Trophoblast cell (in vitro differentiated cells and primary cell): ENCODE results near the gene TMUB2.
"Not testable (repeated sequence)": the region's sequence is repeated elsewhere in the genome, so short reads cannot be mapped to it uniquely, and the experiment has no call there.

Source experiments
- DNase-seq, 2 donors: peaks; one replicate each; pipeline ENCODE4 v3.0.0-alpha.2; 2016
- H2AFZ ChIP-seq: 2 replicates; pipeline ENCODE4 v1.6.1; 2013; ENCODE audit warnings: low read length, moderate library complexity, mild to moderate bottlenecking; ENCODE audit not compliant: insufficient read depth, poor library complexity
- H2AK5ac ChIP-seq: 2 replicates; pipeline ENCODE4 v1.6.1; 2013; ENCODE audit warnings: mild to moderate bottlenecking, low read length
- H2BK120ac ChIP-seq: 2 replicates; pipeline ENCODE4 v1.6.1; 2013; ENCODE audit warnings: low read length, mild to moderate bottlenecking, moderate library complexity; ENCODE audit not compliant: insufficient read depth, poor library complexity
- H2BK12ac ChIP-seq: 2 replicates; pipeline ENCODE4 v1.6.1; 2013; ENCODE audit warnings: mild to moderate bottlenecking, low read length, moderate library complexity
- H2BK5ac ChIP-seq: 2 replicates; pipeline ENCODE4 v1.6.1; 2013; ENCODE audit warnings: low read length, low read depth, moderate library complexity, mild to moderate bottlenecking; ENCODE audit not compliant: poor library complexity
- H3K14ac ChIP-seq: 2 replicates; pipeline ENCODE4 v1.6.1; 2013; ENCODE audit warnings: mild to moderate bottlenecking, low read length
- H3K18ac ChIP-seq: 2 replicates; pipeline ENCODE4 v1.6.1; 2013; ENCODE audit warnings: mild to moderate bottlenecking, low read length
- H3K23ac ChIP-seq: 2 replicates; pipeline ENCODE4 v1.6.1; 2013; ENCODE audit warnings: low read length
- H3K27ac ChIP-seq: 2 replicates; pipeline ENCODE4 v1.5.1; 2013; ENCODE audit warnings: low read depth, mild to moderate bottlenecking, inconsistent platforms, low read length, moderate library complexity
- H3K27me3 ChIP-seq: 2 replicates; pipeline ENCODE4 v1.6.1; 2013; ENCODE audit warnings: inconsistent platforms, mild to moderate bottlenecking, low read length, moderate library complexity; ENCODE audit not compliant: insufficient read depth
- H3K36me3 ChIP-seq, 2 experiments: 1 replicate in 1 of 2; 2 replicates in 1 of 2; pipeline ENCODE4 v1.6.1; 2013; ENCODE audit warnings: low read length in 2 of 2, mild to moderate bottlenecking in 2 of 2, moderate library complexity in 1 of 2; ENCODE audit not compliant: insufficient read depth in 2 of 2, control insufficient read depth in 1 of 2
- H3K4ac ChIP-seq: 2 replicates; pipeline ENCODE4 v1.6.1; 2013; ENCODE audit warnings: low read depth, mild to moderate bottlenecking, low read length, moderate library complexity
- H3K4me1 ChIP-seq, 2 experiments: 1 replicate in 1 of 2; 2 replicates in 1 of 2; pipeline ENCODE4 v1.6.1; 2013; ENCODE audit warnings: low read length in 2 of 2, mild to moderate bottlenecking in 2 of 2, moderate library complexity in 1 of 2; ENCODE audit not compliant: insufficient read depth in 2 of 2, control insufficient read depth in 1 of 2
- H3K4me2 ChIP-seq: 2 replicates; pipeline ENCODE4 v1.6.1; 2013; ENCODE audit warnings: inconsistent platforms, mild to moderate bottlenecking, low read length, moderate library complexity
- H3K4me3 ChIP-seq: 2 replicates; pipeline ENCODE4 v1.5.1; 2013; ENCODE audit warnings: mild to moderate bottlenecking, low read depth, low read length, inconsistent platforms
- H3K79me1 ChIP-seq: one replicate; pipeline ENCODE4 v1.6.1; 2013; ENCODE audit warnings: low read length
- H3K79me2 ChIP-seq: 2 replicates; pipeline ENCODE4 v1.6.1; 2013; ENCODE audit warnings: low read length, mild to moderate bottlenecking; ENCODE audit not compliant: control insufficient read depth, insufficient read depth, poor library complexity
- H3K9ac ChIP-seq: 2 replicates; pipeline ENCODE4 v1.6.1; 2013; ENCODE audit warnings: mild to moderate bottlenecking, low read length
- H3K9me3 ChIP-seq: 2 replicates; pipeline ENCODE4 v1.6.1; 2013; ENCODE audit warnings: low read depth, mild to moderate bottlenecking, control low read depth, inconsistent platforms, low read length; ENCODE audit not compliant: insufficient read depth
- H4K12ac ChIP-seq: 2 replicates; pipeline ENCODE4 v1.6.1; 2013; ENCODE audit warnings: low read depth, mild to moderate bottlenecking, low read length, moderate library complexity
- H4K8ac ChIP-seq: 2 replicates; pipeline ENCODE4 v1.6.1; 2013; ENCODE audit warnings: low read depth, mild to moderate bottlenecking, low read length, moderate library complexity
- H4K91ac ChIP-seq: one replicate; pipeline ENCODE4 v1.6.1; 2013; ENCODE audit warnings: low read depth, mild to moderate bottlenecking, low read length, moderate library complexity
- WGBS: extraction: QIAGEN DNeasy Blood & Tissue Kit; methylation state at CpG from one replicate; pipeline ENCODE4 v1.1.7; 2013; ENCODE audit warnings: missing lambda C conversion rate; ENCODE audit not compliant: insufficient read length, insufficient coverage; ENCODE audit errors: extremely low coverage; 5-methylcytosine and 5-hydroxymethylcytosine counted together

Gene TMUB2

GRCh38 chr17:44146375-44147346 is 40.1 kb upstream of the TMUB2 start:
- Histone ChIP-seq H3K27me3 (no peaks in the 10 kb centered on the region), H2BK5ac (no peak overlapping the region), H3K14ac (no peak overlapping the region), H2BK12ac (no peak overlapping the region), H3K27ac (peak overlapping the region; percentile 34), H4K91ac (no peak overlapping the region), H3K23ac (peak overlapping the region; percentile 95), H2AFZ (no peak overlapping the region), H3K9ac (no peak overlapping the region), H3K79me2 (peaks cover 4% of the 10 kb centered on the region), H3K4me1 (peaks cover 4 to 7% of the 10 kb centered on the region in 2 experiments), H3K4ac (no peak overlapping the region), H3K79me1 (peaks cover 4% of the 10 kb centered on the region), H3K4me2 (peak overlapping the region; percentile 37), H3K9me3 (no peaks in the 10 kb centered on the region), H3K36me3 (peaks cover 24 to 29% of the 10 kb centered on the region in 2 experiments), H2AK5ac (no peak overlapping the region), H3K4me3 (no peak overlapping the region), H4K8ac (no peak overlapping the region), H4K12ac (no peak overlapping the region), H2BK120ac (no peak overlapping the region), H3K18ac (no peak overlapping the region)
- WGBS: no CpG with 5 or more reads among the region's 2 CpGs
- no peak for DNase-seq

GRCh38 chr17:44147812-44148211 is 39.0 kb upstream of the TMUB2 start:
- DNase-seq: no peak
- Histone ChIP-seq H3K4me1 (peaks cover 4 to 7% of the 10 kb centered on the region in 2 experiments), H3K18ac (peak overlapping the region; percentile 25), H2BK12ac (no peak overlapping the region), H3K27ac (no peak overlapping the region), H3K9ac (no peak overlapping the region), H3K23ac (no peak overlapping the region), H2BK5ac (no peak overlapping the region), H2BK120ac (no peak overlapping the region), H3K79me1 (no peaks in the 10 kb centered on the region), H2AK5ac (no peak overlapping the region), H3K9me3 (no peaks in the 10 kb centered on the region), H4K8ac (no peak overlapping the region), H3K14ac (no peak overlapping the region), H4K12ac (peak overlapping the region; percentile 10), H4K91ac (no peak overlapping the region), H3K36me3 (peaks cover 29 to 33% of the 10 kb centered on the region in 2 experiments), H2AFZ (no peak overlapping the region), H3K27me3 (no peaks in the 10 kb centered on the region), H3K4me3 (no peak overlapping the region), H3K79me2 (no peaks in the 10 kb centered on the region), H3K4ac (no peak overlapping the region), H3K4me2 (no peak overlapping the region)
- WGBS: no CpG with 5 or more reads among the region's 4 CpGs

- not testable (repeated sequence) for H2AK5ac ChIP-seq, DNase-seq, H3K23ac ChIP-seq, H3K4me3 ChIP-seq, H4K8ac ChIP-seq, H2AFZ ChIP-seq, H3K79me1 ChIP-seq, H3K9ac ChIP-seq, H3K4ac ChIP-seq, H3K4me1 ChIP-seq, H3K4me2 ChIP-seq, H3K79me2 ChIP-seq, H2BK120ac ChIP-seq, H3K9me3 ChIP-seq, H4K12ac ChIP-seq, H4K91ac ChIP-seq, H3K27me3 ChIP-seq, H3K27ac ChIP-seq, H2BK12ac ChIP-seq, H3K14ac ChIP-seq, H2BK5ac ChIP-seq, H3K18ac ChIP-seq
- no CpG with 5 or more reads among the region's 3 CpGs for WGBS
- peaks cover 30 to 38% of the 10 kb centered on the region in 2 experiments for H3K36me3 ChIP-seq
These were observed 37.7 kb upstream of the TMUB2 start for GRCh38 chr17:44149066-44149465.

GRCh38 chr17:44149750-44150329 is 36.9 kb upstream of the TMUB2 start:
- no CpG with 5 or more reads among the region's 4 CpGs for WGBS

More at GRCh38 chr17:44149750-44150329, 36.9 kb upstream of the TMUB2 start:
- no peak for DNase-seq
- Histone ChIP-seq H3K4ac (no peak overlapping the region), H3K18ac (no peak overlapping the region), H3K27me3 (no peaks in the 10 kb centered on the region), H4K91ac (no peak overlapping the region), H2BK12ac (no peak overlapping the region), H4K12ac (no peak overlapping the region), H2BK5ac (no peak overlapping the region), H3K23ac (no peak overlapping the region), H3K4me2 (no peak overlapping the region), H3K4me3 (no peak overlapping the region), H3K79me2 (no peaks in the 10 kb centered on the region), H3K9ac (no peak overlapping the region), H3K79me1 (no peaks in the 10 kb centered on the region), H2BK120ac (no peak overlapping the region), H3K27ac (no peak overlapping the region), H3K9me3 (peaks cover under 1% of the 10 kb centered on the region), H3K4me1 (peaks cover 4 to 7% of the 10 kb centered on the region in 2 experiments), H3K14ac (no peak overlapping the region), H2AFZ (no peak overlapping the region), H2AK5ac (no peak overlapping the region), H3K36me3 (peaks cover 37 to 45% of the 10 kb centered on the region in 2 experiments), H4K8ac (no peak overlapping the region)
